HepG2 (cell line): Measurements from ENCODE around the gene C6orf136. TPM values are rescaled to one million over a fixed set of nuclear protein-coding genes. Genes with fewer than 3 reads are reported as not detected.
A peak's percentile ranks its signal among the peaks of the same experiment; 100 is the strongest.

Experiments used
- AGO1 ChIP-seq: fragments of 200-400 bp; formaldehyde crosslinking; IDR thresholded peaks from 2 replicates; pipeline ENCODE4 v1.6.1; 2017; ENCODE audit warnings: mild to moderate bottlenecking, low read depth, low read length, moderate library complexity; ENCODE audit not compliant: poor library complexity, severe bottlenecking
- FUBP1 ChIP-seq: sonication (generic); formaldehyde crosslinking; IDR thresholded peaks from 2 replicates; pipeline ENCODE4 v1.5.1; 2020; ENCODE audit warnings: missing genetic modification reagents, mild to moderate bottlenecking, borderline replicate concordance
- HMGXB3 ChIP-seq: sonication (generic); formaldehyde crosslinking; IDR thresholded peaks from 2 replicates; pipeline ENCODE4 v1.4.0; 2020; ENCODE audit warnings: missing genetic modification reagents, borderline replicate concordance
- KLF12 ChIP-seq: sonication (generic); formaldehyde crosslinking; IDR thresholded peaks from 2 replicates; pipeline ENCODE4 v1.4.0; 2020; ENCODE audit warnings: missing genetic modification reagents, borderline replicate concordance
- NKX3-1 ChIP-seq: sonication (generic); formaldehyde crosslinking; IDR thresholded peaks from 2 replicates; pipeline ENCODE4 v1.5.0; 2020; ENCODE audit warnings: missing genetic modification reagents
- SMAD1 ChIP-seq: sonication (generic); formaldehyde crosslinking; IDR thresholded peaks from 2 replicates; pipeline ENCODE4 v1.4.0; 2020; ENCODE audit warnings: missing genetic modification reagents, low read depth, mild to moderate bottlenecking, borderline replicate concordance
- STAT6 ChIP-seq: sonication (generic); formaldehyde crosslinking; IDR thresholded peaks from 2 replicates; pipeline ENCODE4 v1.4.0; 2020; ENCODE audit warnings: missing genetic modification reagents, mild to moderate bottlenecking, borderline replicate concordance
- TEF ChIP-seq: sonication (generic); formaldehyde crosslinking; IDR thresholded peaks from 2 replicates; pipeline ENCODE4 v1.5.0; 2020; ENCODE audit warnings: missing genetic modification reagents
- TFDP2 ChIP-seq: sonication (generic); formaldehyde crosslinking; IDR thresholded peaks from 2 replicates; pipeline ENCODE4 v1.4.0; 2020; ENCODE audit warnings: missing genetic modification reagents
- ZNF276 ChIP-seq: sonication (generic); formaldehyde crosslinking; IDR thresholded peaks from 2 replicates; pipeline ENCODE4 v1.4.0; 2020; ENCODE audit warnings: mild to moderate bottlenecking, low read depth, missing genetic modification reagents
- ZNF34 ChIP-seq: sonication (generic); formaldehyde crosslinking; IDR thresholded peaks from 2 replicates; pipeline ENCODE4 v1.4.0; 2020; ENCODE audit warnings: mild to moderate bottlenecking, missing genetic modification reagents, borderline replicate concordance
- ZNF629 ChIP-seq: sonication (generic); formaldehyde crosslinking; conservative IDR thresholded peaks from 2 replicates; pipeline ENCODE4 v1.5.0; 2020; ENCODE audit warnings: missing genetic modification reagents
- ZNF879 ChIP-seq: sonication (generic); formaldehyde crosslinking; IDR thresholded peaks from 2 replicates; pipeline ENCODE4 v1.8.1; 2023; ENCODE audit warnings: missing genetic modification reagents
- polyA plus RNA-seq, 8 experiments: library from polyadenylated mRNA; depleted of rRNA in 3 of 8; stranded (reverse) in 7 of 8; unstranded in 1 of 8; fragments of >200 nt; fragmentation: Illumina TruSeq in 4 of 8; extraction: Trizol in 4 of 8; gene quantifications; 2 replicates each; pipeline versions ENCODE4 v1.2.1 to v1.2.3, GENCODE V29; 2011 to 2016; ENCODE audit warnings: low read depth in 4 of 8, missing spikeins in 1 of 8, mixed read lengths in 1 of 8; ENCODE audit not compliant: insufficient read depth in 1 of 8
- total RNA-seq, 5 experiments: library from RNA; depleted of rRNA; stranded (reverse); fragments of >200 nt; fragmentation: Illumina TruSeq; extraction: Trizol; gene quantifications; 2 replicates each; pipeline ENCODE4 v1.2.3, GENCODE V29; 2016; ENCODE audit warnings: low read depth in 1 of 5

The C6orf136 gene
- total and polyA plus RNA-seq, 2 of the 13 experiments (the other 11 are each of a cell fraction or from before 2014, with no cell fraction given), result 12.0 to 26.2 TPM

- TF ChIP-seq HMGXB3 (CRISPR knock-in tag), result peak; percentile 55
- TF ChIP-seq ZNF276 (CRISPR knock-in tag), result peak; percentile 3; the same call in 1 of the 2 replicates
- TF ChIP-seq NKX3-1, result peak; percentile 98
- peak; percentile 91 for TF ChIP-seq AGO1
- TF ChIP-seq KLF12 (CRISPR knock-in tag), result peak; percentile 91
- TF ChIP-seq ZNF34 (CRISPR knock-in tag), result 0 out of 2 replicates have a peak, but pooled peaks have one; percentile 74
- peak; percentile 96; the same call in 1 of the 2 replicates for TF ChIP-seq FUBP1 (CRISPR knock-in tag)
- TF ChIP-seq STAT6, result peak; percentile 74; the same call in 1 of the 2 replicates
- no peak for TF ChIP-seq ZNF879 (CRISPR knock-in tag)
- peak; percentile 97 for TF ChIP-seq SMAD1 (CRISPR knock-in tag)
- TF ChIP-seq TFDP2 (CRISPR knock-in tag), result peak; percentile 92
- no peak; the same call in 1 of the 2 replicates for TF ChIP-seq ZNF629 (CRISPR knock-in tag)
- TF ChIP-seq TEF, result peak; percentile 35; the same call in 1 of the 2 replicates
Measured at GRCh38 chr6:30647242-30648116, 546 bp downstream of the C6orf136 start (continued).
